Mammary epithelial cell (primary cell): ENCODE results near the gene C3orf49.

Experiments used
- EZH2 ChIP-seq: IDR thresholded peaks from 2 replicates; pipeline ENCODE4 v1.6.1; 2012; ENCODE audit warnings: low read length, inconsistent platforms, borderline replicate concordance
- TF ChIP-seq, protein P1 (sequence below), 2 donors: IDR thresholded peaks in 1 of 2; conservative IDR thresholded peaks in 1 of 2; 2 replicates each; pipeline ENCODE4 v1.5.1; 2011 to 2012; ENCODE audit warnings: inconsistent platforms in 2 of 2, low read length in 2 of 2, mild to moderate bottlenecking in 2 of 2, control low read depth in 1 of 2, low read depth in 1 of 2; ENCODE audit not compliant: insufficient read depth in 1 of 2; ENCODE audit errors: extremely low read depth in 1 of 2

DNA sequence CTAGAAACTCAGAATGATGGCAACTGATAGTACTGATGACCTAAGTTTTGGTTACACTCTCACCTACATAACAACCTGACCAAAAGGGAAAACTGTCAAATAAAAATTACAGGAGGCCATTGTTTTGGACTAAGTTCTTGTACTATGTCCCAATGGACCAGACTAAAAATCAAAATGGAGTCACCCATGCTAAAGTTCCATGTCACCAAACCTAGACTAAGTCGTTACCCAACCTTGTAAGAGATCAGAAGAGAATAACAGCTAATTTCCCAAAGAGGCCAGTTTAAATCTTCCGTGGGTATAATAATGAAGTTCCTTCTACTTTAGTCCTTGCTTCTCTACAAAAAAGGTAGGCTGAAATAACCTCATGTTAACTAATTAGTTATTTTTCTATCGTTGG, 32.2 kb downstream of the C3orf49 start:
- TF ChIP-seq, protein P1, sequence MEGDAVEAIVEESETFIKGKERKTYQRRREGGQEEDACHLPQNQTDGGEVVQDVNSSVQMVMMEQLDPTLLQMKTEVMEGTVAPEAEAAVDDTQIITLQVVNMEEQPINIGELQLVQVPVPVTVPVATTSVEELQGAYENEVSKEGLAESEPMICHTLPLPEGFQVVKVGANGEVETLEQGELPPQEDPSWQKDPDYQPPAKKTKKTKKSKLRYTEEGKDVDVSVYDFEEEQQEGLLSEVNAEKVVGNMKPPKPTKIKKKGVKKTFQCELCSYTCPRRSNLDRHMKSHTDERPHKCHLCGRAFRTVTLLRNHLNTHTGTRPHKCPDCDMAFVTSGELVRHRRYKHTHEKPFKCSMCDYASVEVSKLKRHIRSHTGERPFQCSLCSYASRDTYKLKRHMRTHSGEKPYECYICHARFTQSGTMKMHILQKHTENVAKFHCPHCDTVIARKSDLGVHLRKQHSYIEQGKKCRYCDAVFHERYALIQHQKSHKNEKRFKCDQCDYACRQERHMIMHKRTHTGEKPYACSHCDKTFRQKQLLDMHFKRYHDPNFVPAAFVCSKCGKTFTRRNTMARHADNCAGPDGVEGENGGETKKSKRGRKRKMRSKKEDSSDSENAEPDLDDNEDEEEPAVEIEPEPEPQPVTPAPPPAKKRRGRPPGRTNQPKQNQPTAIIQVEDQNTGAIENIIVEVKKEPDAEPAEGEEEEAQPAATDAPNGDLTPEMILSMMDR (conservative IDR thresholded peaks at IDR 0.05 in 1 of 2, IDR thresholded peaks at IDR 0.05 in 1 of 2; ENCODE audit: extremely low read depth in 1 of 2, insufficient read depth in 1 of 2, low read depth in 1 of 2, low read length in 2 of 2): no peak
- TF ChIP-seq EZH2: no peak
